ENCODE data around the gene CCDC17. TPM values are rescaled to one million over a fixed set of nuclear protein-coding genes. Genes with fewer than 3 reads are reported as not detected.

The CCDC17 gene
- total RNA-seq, 1 donor from 2014 or later = 1.5 TPM

- Histone ChIP-seq H3K9me3 (ENCODE audit: low read depth) (no peaks in the 10 kb centered on the region), H4K20me1 (ENCODE audit: low read depth) (peaks cover 58% of the 10 kb centered on the region), H3F3A (ENCODE audit: low read depth) (peaks cover 37% of the 10 kb centered on the region), H3K4me3 (peak overlapping the region; percentile 90), H3K4me2 (peak overlapping the region; percentile 87), H3K4me1 (peaks cover 15% of the 10 kb centered on the region), H3K27ac (no peak overlapping the region), H3K79me2 (ENCODE audit: low read depth) (peaks cover 68% of the 10 kb centered on the region), H3K27me3 (no peaks in the 10 kb centered on the region), H2AFZ (replicated peaks) (no peak overlapping the region), H3K36me3 (peaks cover 4% of the 10 kb centered on the region), H3K9ac (peak overlapping the region; percentile 96)
- Mint-ChIP-seq H3K4me1 (peaks cover 22% of the 10 kb centered on the region), H3K27me3 (ENCODE audit: insufficient read depth, low read depth) (peaks cover 5% of the 10 kb centered on the region), H3K4me3 (peak overlapping the region; percentile 100), H3K27ac (peak overlapping the region; percentile 100), H3K36me3 (peaks cover 11% of the 10 kb centered on the region), H3K9me3 (no peaks in the 10 kb centered on the region)
- no peak for DNase-seq (ENCODE audit: low spot score)
- no peak for TF ChIP-seq EZH2phosphoT487 (IDR thresholded peaks at IDR 0.05)
- TF ChIP-seq CTCF (IDR thresholded peaks at IDR 0.05) = no peak
- no peak for TF ChIP-seq EZH2 (IDR thresholded peaks at IDR 0.05)
Observed at GRCh38 chr1:45585496-45586075, 38.3 kb downstream of the CCDC17 start.

GRCh38 chr1:45585110-45585426, 38.8 kb downstream of the CCDC17 start:
- no peak for DNase-seq (ENCODE audit: low spot score)
- Histone ChIP-seq H3K27me3 (no peaks in the 10 kb centered on the region), H3K9me3 (ENCODE audit: low read depth) (no peaks in the 10 kb centered on the region), H3K27ac (peak overlapping the region; percentile 95), H3K9ac (peak overlapping the region; percentile 96), H3K36me3 (peaks cover 4% of the 10 kb centered on the region), H3K4me1 (peaks cover 15% of the 10 kb centered on the region), H3K79me2 (ENCODE audit: low read depth) (peaks cover 63% of the 10 kb centered on the region), H3K4me3 (peak overlapping the region; percentile 90), H3K4me2 (peak overlapping the region; percentile 87), H3F3A (ENCODE audit: low read depth) (peaks cover 36% of the 10 kb centered on the region), H2AFZ (replicated peaks) (no peak overlapping the region), H4K20me1 (ENCODE audit: low read depth) (peaks cover 54% of the 10 kb centered on the region)
- peak overlapping the region; percentile 100 for H3K4me3 Mint-ChIP-seq
- H3K27ac Mint-ChIP-seq = peak overlapping the region; percentile 100
- TF ChIP-seq CTCF (IDR thresholded peaks at IDR 0.05) = no peak
- TF ChIP-seq EZH2phosphoT487 (IDR thresholded peaks at IDR 0.05) = no peak
- no peaks in the 10 kb centered on the region for H3K9me3 Mint-ChIP-seq
- peaks cover 5% of the 10 kb centered on the region for H3K27me3 Mint-ChIP-seq (ENCODE audit: insufficient read depth, low read depth)
- peaks cover 11% of the 10 kb centered on the region for H3K36me3 Mint-ChIP-seq
- H3K4me1 Mint-ChIP-seq = peaks cover 22% of the 10 kb centered on the region

GRCh38 chr1:45584351-45585109, 39.3 kb downstream of the CCDC17 start:
- H3K79me2 ChIP-seq (ENCODE audit: low read depth) = peaks cover 57% of the 10 kb centered on the region
- Mint-ChIP-seq H3K9me3 (no peaks in the 10 kb centered on the region), H3K27ac (peak overlapping the region; percentile 100), H3K4me3 (peak overlapping the region; percentile 100), H3K27me3 (ENCODE audit: insufficient read depth, low read depth) (peaks cover 5% of the 10 kb centered on the region), H3K36me3 (peaks cover 11% of the 10 kb centered on the region), H3K4me1 (peaks cover 22% of the 10 kb centered on the region)
- peak overlapping the region; percentile 96 for H3K9ac ChIP-seq
- H4K20me1 ChIP-seq (ENCODE audit: low read depth) = peaks cover 49% of the 10 kb centered on the region
- peaks cover 35% of the 10 kb centered on the region for H3F3A ChIP-seq (ENCODE audit: low read depth)
- peak overlapping the region; percentile 87 for H3K4me2 ChIP-seq
- H3K27ac ChIP-seq = peak overlapping the region; percentile 95
- H3K36me3 ChIP-seq = peaks cover 4% of the 10 kb centered on the region
- peak overlapping the region; percentile 90 for H3K4me3 ChIP-seq
- no peaks in the 10 kb centered on the region for H3K9me3 ChIP-seq (ENCODE audit: low read depth)
- no peaks in the 10 kb centered on the region for H3K27me3 ChIP-seq
- peaks cover 15% of the 10 kb centered on the region for H3K4me1 ChIP-seq
- peak overlapping the region; percentile 44 for H2AFZ ChIP-seq (replicated peaks)
- DNase-seq (ENCODE audit: low spot score) = peak; percentile 98
- TF ChIP-seq EZH2 (IDR thresholded peaks at IDR 0.05) = no peak
- TF ChIP-seq CTCF (IDR thresholded peaks at IDR 0.05) = peak; percentile 37

Data from neural progenitor cell (in vitro differentiated cells).